Astrocyte (in vitro differentiated cells and primary cell): Measurements from ENCODE around the gene PLD6.

Source experiments
- CTCF ChIP-seq: IDR thresholded peaks from 2 replicates; pipeline ENCODE4 v1.5.1; 2011; ENCODE audit warnings: low read depth, mild to moderate bottlenecking, inconsistent platforms, low read length, moderate library complexity; ENCODE audit not compliant: insufficient read depth
- EZH2 ChIP-seq: IDR thresholded peaks from 2 replicates; pipeline ENCODE4 v1.6.1; 2012; ENCODE audit warnings: mild to moderate bottlenecking, low read length, inconsistent platforms; ENCODE audit not compliant: insufficient read depth

DNA sequence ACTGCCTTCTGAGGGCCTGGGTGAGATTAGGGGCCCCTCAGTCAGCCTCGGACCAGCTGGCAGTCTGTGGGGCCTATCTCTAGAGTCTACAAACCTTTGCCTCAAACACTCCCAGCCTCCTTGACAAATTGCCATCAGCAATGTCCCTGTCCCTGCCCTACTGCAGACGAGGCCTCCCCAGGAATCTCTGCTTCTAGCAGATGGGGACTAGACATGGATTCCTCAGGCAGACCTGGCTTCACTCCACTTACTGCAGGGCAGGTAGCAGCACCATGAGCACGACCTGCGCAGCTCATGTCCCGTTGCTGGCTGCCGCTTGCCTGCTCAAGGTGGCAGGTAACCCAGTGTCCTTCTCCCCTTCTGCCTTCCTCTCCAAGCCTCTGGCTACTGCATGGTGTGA lies 49.1 kb downstream of the PLD6 start:
- no peak for TF ChIP-seq CTCF
- TF ChIP-seq EZH2: no peak
